Endothelial cell of umbilical vein (primary cell): ENCODE data around the gene MLLT6. TPM values are rescaled to one million over a fixed set of nuclear protein-coding genes. Genes with fewer than 3 reads are reported as not detected.
A peak's percentile ranks its signal among the peaks of the same experiment; 100 is the strongest.

ENCODE experiments used
- BruUV-seq: library from RNA; stranded (reverse); fragments of 400-500 nt; replicated peaks from 2 replicates; lab custom pipeline; 2021; lab: Mats Ljungman, UMichigan
- CTCF ChIA-PET: fragments of 300-600, 350-600 bp; sonication (Branson Sonifier 250); formaldehyde crosslinking; loops from one replicate; lab custom pipeline; 2021; ENCODE audit warnings: antibody characterized with exemption, inconsistent platforms; lab: Charles Lee
- POLR2A ChIA-PET: fragments of 300-600, 350-600 bp; sonication (Branson Sonifier 250); formaldehyde crosslinking; loops from one replicate; lab custom pipeline; 2021; ENCODE audit warnings: antibody characterized with exemption, inconsistent platforms; lab: Charles Lee
- DNase-seq: peaks from one replicate; pipeline ENCODE4 v3.0.0-alpha.2; 2011; ENCODE audit warnings: low read depth, low spot score
- FAIRE-seq: peaks from 2 replicates; lab custom pipeline; 2011; peaks lifted over from hg19 to GRCh38; lab: Jason Lieb, UNC
- H2AFZ ChIP-seq: 2 replicates; pipeline ENCODE4 v1.6.0; 2012; ENCODE audit warnings: low read depth, low read length, control low read depth, inconsistent platforms
- H3K27ac ChIP-seq: 2 replicates; pipeline ENCODE4 v1.5.1; 2011; ENCODE audit warnings: low read depth, mild to moderate bottlenecking, control low read depth, low read length, moderate library complexity; ENCODE audit not compliant: insufficient read depth
- H3K27me3 ChIP-seq, 2 experiments: 2 replicates each; pipeline versions ENCODE4 v1.6.0 to v1.6.1; 2011; ENCODE audit warnings: low read length in 2 of 2, mixed read lengths in 1 of 2; ENCODE audit not compliant: control insufficient read depth in 2 of 2, insufficient read depth in 2 of 2
- H3K36me3 ChIP-seq, 2 experiments: 2 replicates in 1 of 2; 3 replicates in 1 of 2; pipeline ENCODE4 v1.5.1; 2011; ENCODE audit warnings: low read length in 2 of 2, mild to moderate bottlenecking in 1 of 2, moderate library complexity in 1 of 2; ENCODE audit not compliant: control insufficient read depth in 2 of 2, insufficient read depth in 2 of 2; ENCODE audit errors: extremely low read depth in 1 of 2
- H3K4me1 ChIP-seq: 3 replicates; pipeline ENCODE4 v1.5.1; 2011; ENCODE audit warnings: mild to moderate bottlenecking, low read length; ENCODE audit not compliant: control insufficient read depth, insufficient read depth; ENCODE audit errors: extremely low read depth
- H3K4me2 ChIP-seq: 2 replicates; pipeline ENCODE4 v1.6.1; 2011; ENCODE audit warnings: low read length, control low read depth, mixed read lengths; ENCODE audit not compliant: insufficient read depth
- H3K4me3 ChIP-seq, 3 experiments: fragments of 200-600 bp in 1 of 3; sonication (generic), shearing (Covaris generic) in 1 of 3; replicated peaks in 1 of 3; 2 replicates each; pipeline ENCODE4 v1.5.1; 2011 to 2016; ENCODE audit warnings: control low read depth in 3 of 3, low read length in 3 of 3, mild to moderate bottlenecking in 2 of 3, inconsistent platforms in 1 of 3, low read depth in 1 of 3, moderate library complexity in 1 of 3; ENCODE audit not compliant: insufficient read depth in 1 of 3
- H3K79me2 ChIP-seq: 2 replicates; pipeline ENCODE4 v1.6.0; 2012; ENCODE audit warnings: low read length, inconsistent platforms; ENCODE audit not compliant: control insufficient read depth, insufficient read depth
- H3K9ac ChIP-seq: replicated peaks from 2 replicates; pipeline ENCODE3; 2011; ENCODE audit warnings: low read length, control low read depth; ENCODE audit not compliant: insufficient read depth; ENCODE audit errors: extremely low read depth
- H3K9me1 ChIP-seq: replicated peaks from 3 replicates; pipeline ENCODE4 v1.6.0; 2011; ENCODE audit warnings: mild to moderate bottlenecking, low read length; ENCODE audit not compliant: control insufficient read depth, insufficient read depth; ENCODE audit errors: extremely low read depth
- H3K9me3 ChIP-seq: replicated peaks from 2 replicates; pipeline ENCODE4 v1.5.1; 2012; ENCODE audit warnings: low read length, inconsistent platforms; ENCODE audit not compliant: control insufficient read depth, insufficient read depth
- H4K20me1 ChIP-seq: replicated peaks from 2 replicates; pipeline ENCODE3; 2011; ENCODE audit warnings: mild to moderate bottlenecking, low read length; ENCODE audit not compliant: control insufficient read depth, insufficient read depth; ENCODE audit errors: extremely low read depth
- CTCF ChIP-seq, 2 donors: IDR thresholded peaks; 1 replicate in 1 of 2; 2 replicates in 1 of 2; pipeline ENCODE4 v1.5.1; 2011; ENCODE audit warnings: low read length in 2 of 2, mild to moderate bottlenecking in 2 of 2, moderate library complexity in 2 of 2, control low read depth in 1 of 2, inconsistent platforms in 1 of 2, low read depth in 1 of 2; ENCODE audit not compliant: insufficient read depth in 1 of 2; ENCODE audit errors: extremely low read depth in 1 of 2
- EZH2 ChIP-seq: IDR thresholded peaks from 2 replicates; pipeline ENCODE4 v1.6.1; 2012; ENCODE audit warnings: borderline replicate concordance, low read depth, mild to moderate bottlenecking, moderate library complexity, low read length, inconsistent platforms; ENCODE audit not compliant: severe bottlenecking
- FOS ChIP-seq: IDR thresholded peaks from 2 replicates; pipeline ENCODE4 v1.6.1; 2011; ENCODE audit warnings: mild to moderate bottlenecking, low read length, moderate library complexity, borderline replicate concordance; ENCODE audit not compliant: insufficient read depth
- GATA2 ChIP-seq: IDR thresholded peaks from 2 replicates; pipeline ENCODE4 v1.7.0; 2011; ENCODE audit warnings: low read depth, mild to moderate bottlenecking, moderate library complexity, mixed read lengths, low read length; ENCODE audit not compliant: insufficient read length, insufficient read depth
- MYC ChIP-seq: IDR thresholded peaks from one replicate; pipeline ENCODE4 v1.6.1; 2011; ENCODE audit warnings: mild to moderate bottlenecking, low read depth, low read length
- POLR2A ChIP-seq: IDR thresholded peaks from 2 replicates; pipeline ENCODE4 v1.6.1; 2012; ENCODE audit warnings: low read depth, mild to moderate bottlenecking, control low read depth, low read length
- POLR2AphosphoS5 ChIP-seq: IDR thresholded peaks from 2 replicates; pipeline ENCODE4 v1.6.1; 2012; ENCODE audit warnings: low read depth, mild to moderate bottlenecking, control low read depth, low read length, moderate library complexity; ENCODE audit not compliant: insufficient read depth
- dilution Hi-C: fragments of 300-500 bp; cut with MboI; formaldehyde crosslinking; loops from one replicate; pipeline ENCODE4 v1.15.0; 2019; ENCODE audit warnings: low sequenced_read_pairs; ENCODE audit not compliant: extremely low pct_ligation_motif_present
- intact Hi-C: fragments of 100-400 bp; cut with micrococcal nuclease; formaldehyde crosslinking; loops from one replicate; pipeline ENCODE4 v1.10.0; 2022
- polyA plus RNA-seq, 4 experiments: library from polyadenylated mRNA; depleted of rRNA in 3 of 4; stranded (reverse) in 3 of 4; unstranded in 1 of 4; fragments of >200 nt; gene quantifications; 2 replicates each; pipeline versions ENCODE4 v1.2.1 to v1.2.3, GENCODE V29; 2011 to 2012; ENCODE audit warnings: missing spikeins in 1 of 4
- total RNA-seq: library from RNA; stranded (reverse); gene quantifications from 2 replicates; pipeline ENCODE4 v1.2.3, GENCODE V29; 2021

The MLLT6 gene
- total and polyA plus RNA-seq, 2 donors (not counting 3 experiments of a cell fraction or from before 2014, with no cell fraction given): 32.1 to 85.4 TPM

GRCh38 chr17:38733982-38734973 is 29.2 kb downstream of the MLLT6 start:
- no peak overlapping the region for H2AFZ ChIP-seq
- peaks cover 6% of the 10 kb centered on the region for H3K79me2 ChIP-seq
- no peak for FAIRE-seq
- no peaks in the 10 kb centered on the region for H3K9me3 ChIP-seq
- no TSS peak for BruUV-seq
- H3K27me3 ChIP-seq: no peaks in the 10 kb centered on the region
- no peaks in the 10 kb centered on the region for H3K9me1 ChIP-seq
- no peak overlapping the region for H3K9ac ChIP-seq
- H3K27ac ChIP-seq: no peak overlapping the region
- H3K4me1 ChIP-seq: peaks cover 24% of the 10 kb centered on the region
- H4K20me1 ChIP-seq: no peaks in the 10 kb centered on the region
- no peak for DNase-seq
- no peak overlapping the region for H3K4me3 ChIP-seq
- peaks cover 2 to 31% of the 10 kb centered on the region in 2 experiments for H3K36me3 ChIP-seq
- TF ChIP-seq GATA2 (no peak), POLR2A (no peak), FOS (no peak), MYC (no peak), POLR2AphosphoS5 (no peak), EZH2 (no peak), CTCF (IDR thresholded peaks at IDR 0.05; ENCODE audit: extremely low read depth in 1 of 2, insufficient read depth in 1 of 2, low read depth in 1 of 2, low read length in 2 of 2) (peak in 1 of 2 donors; percentile 15)
- ChIA-PET CTCF (interaction anchor here (0.9 to 5.4 kb wide), 19 partner anchors 11 to 419 kb away, joined by 3 to 138 read pairs (median 9); partner anchors contain the start of genes EPOP, MLLT6 and PCGF2), POLR2A (interaction anchor here (1.0 kb wide), 1 partner anchor 29 kb away, joined by 3 read pairs; no protein-coding TSS in a partner anchor)
- no peak overlapping the region for H3K4me2 ChIP-seq
- dilution Hi-C loops (no loop called here), intact Hi-C loops (no loop called here)
